Spinal cord (tissue), 10 donors: ENCODE results near the gene SPTLC2. TPM values are rescaled to one million over a fixed set of nuclear protein-coding genes. Genes with fewer than 3 reads are reported as not detected.
"Not testable (repeated sequence)": the region's sequence is repeated elsewhere in the genome, so short reads cannot be mapped to it uniquely, and the experiment has no call there.

Experiments used
- DNase-seq, 6 donors: peaks; one replicate each; pipeline versions ENCODE4 v3.0.0 to v3.0.0-alpha.2; 2013 to 2015; ENCODE audit warnings: low spot score in 6 of 6, low read depth in 4 of 6
- H3K27ac ChIP-seq: one replicate; pipeline ENCODE4 v1.5.1; 2013; ENCODE audit warnings: low read depth, low read length, control low read depth
- H3K27me3 ChIP-seq: one replicate; pipeline ENCODE4 v1.6.1; 2013; ENCODE audit warnings: low read length; ENCODE audit not compliant: control insufficient read depth, insufficient read depth
- H3K36me3 ChIP-seq: one replicate; pipeline ENCODE4 v1.6.1; 2013; ENCODE audit warnings: low read length; ENCODE audit not compliant: control insufficient read depth, insufficient read depth
- H3K4me1 ChIP-seq: one replicate; pipeline ENCODE4 v1.6.1; 2013; ENCODE audit warnings: low read length; ENCODE audit not compliant: control insufficient read depth, insufficient read depth
- H3K4me3 ChIP-seq: one replicate; pipeline ENCODE4 v1.5.1; 2013; ENCODE audit warnings: low read depth, low read length, control low read depth
- H3K9me3 ChIP-seq: one replicate; pipeline ENCODE4 v1.6.1; 2013; ENCODE audit warnings: low read length; ENCODE audit not compliant: control insufficient read depth, insufficient read depth
- WGBS: methylation state at CpG from one replicate; pipeline ENCODE4 v1.1.5; 2013; ENCODE audit warnings: missing lambda C conversion rate; ENCODE audit not compliant: insufficient coverage; 5-methylcytosine and 5-hydroxymethylcytosine counted together
- polyA plus RNA-seq, 2 donors: library from polyadenylated mRNA; unstranded; fragments of 120-200 nt; gene quantifications; one replicate each; pipeline ENCODE4 v1.2.1, GENCODE V29; 2013; ENCODE audit not compliant: insufficient read length in 2 of 2
- total RNA-seq, 2 donors: library from RNA; depleted of rRNA in 1 of 2; stranded (reverse); fragments of 120-200 nt in 1 of 2; fragments of >200 nt in 1 of 2; gene quantifications; one replicate each; pipeline versions ENCODE4 v1.2.3 to v1.2.4, GENCODE V29; 2013 to 2014
- donor health status: healthy.

The SPTLC2 gene
- total and polyA plus RNA-seq, 4 donors = 24.4 to 68.1 (median 39.6) TPM

- DNase-seq = no peak
- H3K27ac ChIP-seq = no peak overlapping the region
- no peaks in the 10 kb centered on the region for H3K4me1 ChIP-seq
- no peaks in the 10 kb centered on the region for H3K36me3 ChIP-seq
- H3K9me3 ChIP-seq = no peaks in the 10 kb centered on the region
- H3K27me3 ChIP-seq = no peaks in the 10 kb centered on the region
- 83% methylated on average over 2 of the region's 2 CpGs for WGBS
- no peak overlapping the region for H3K4me3 ChIP-seq
Observed at GRCh38 chr14:77647853-77648252, 31.4 kb upstream of the SPTLC2 start.

GRCh38 chr14:77646907-77647306 lies 30.5 kb upstream of the SPTLC2 start:
- no peaks in the 10 kb centered on the region for H3K9me3 ChIP-seq
- no peaks in the 10 kb centered on the region for H3K36me3 ChIP-seq
- 87% methylated on average over 3 of the region's 4 CpGs for WGBS
- peaks cover 3% of the 10 kb centered on the region for H3K4me1 ChIP-seq
- no peak overlapping the region for H3K27ac ChIP-seq
- H3K4me3 ChIP-seq = no peak overlapping the region
- peaks cover under 1% of the 10 kb centered on the region for H3K27me3 ChIP-seq
- no peak for DNase-seq

DNA sequence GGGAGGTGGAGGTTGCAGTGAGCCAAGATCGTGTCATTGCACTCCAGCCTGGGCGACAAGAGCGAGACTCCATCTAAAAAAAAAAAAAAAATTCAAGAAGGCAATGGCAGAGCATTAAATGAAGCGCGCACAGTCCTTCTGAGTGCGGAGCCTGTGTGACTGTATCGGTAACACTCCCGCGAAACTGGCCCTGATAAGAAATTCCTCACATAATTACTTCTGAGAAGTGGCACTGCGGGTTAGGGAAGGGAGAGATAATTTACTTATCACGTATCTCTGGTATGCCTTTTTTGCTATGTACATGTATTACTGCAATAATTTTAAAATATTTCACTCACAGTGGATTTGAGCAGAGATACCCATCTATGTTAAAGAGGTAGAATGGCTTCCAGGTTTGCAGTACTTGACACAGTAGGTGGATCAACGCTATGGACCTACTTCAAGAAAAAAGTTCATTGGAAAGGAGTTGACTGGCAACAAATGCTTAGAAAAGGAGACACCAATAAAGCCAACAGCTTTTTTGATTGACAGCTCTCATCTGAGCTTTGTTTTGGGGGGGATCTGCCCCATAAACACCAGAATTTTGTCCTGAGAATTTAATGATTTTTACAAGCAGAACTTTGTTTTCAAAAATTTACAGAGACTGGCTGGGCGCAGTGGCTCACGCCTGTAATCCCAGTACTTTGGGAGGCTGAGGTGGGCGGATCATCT lies 29.2 kb upstream of the SPTLC2 start:
- Histone ChIP-seq H3K9me3 (no peaks in the 10 kb centered on the region), H3K4me1 (peaks cover 13% of the 10 kb centered on the region), H3K4me3 (no peak overlapping the region), H3K27me3 (peaks cover 3% of the 10 kb centered on the region), H3K36me3 (no peaks in the 10 kb centered on the region), H3K27ac (no peak overlapping the region)
- DNase-seq = no peak
- WGBS = 94% methylated on average over 9 of the region's 15 CpGs

DNA sequence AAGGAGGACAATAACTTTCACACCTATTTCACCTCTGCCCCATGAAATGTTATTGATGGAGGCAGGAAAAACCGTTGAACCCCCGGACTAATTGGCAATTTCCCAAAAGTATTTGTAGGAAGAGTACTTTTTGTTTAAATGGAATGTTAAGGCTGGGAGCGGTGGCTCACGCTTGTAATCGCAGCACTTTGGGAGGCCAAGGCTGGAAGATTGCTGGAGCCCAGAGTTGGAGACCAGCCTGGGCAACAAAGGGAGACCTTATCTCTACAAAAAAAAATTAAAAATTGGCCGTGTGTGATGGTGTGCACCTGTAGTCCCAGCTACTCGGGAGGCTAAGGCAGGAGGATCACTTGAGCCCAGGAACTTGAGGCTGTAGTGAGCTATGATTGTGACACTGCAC lies 26.0 kb upstream of the SPTLC2 start:
- Histone ChIP-seq H3K27ac (no peak overlapping the region), H3K4me3 (no peak overlapping the region), H3K36me3 (no peaks in the 10 kb centered on the region), H3K4me1 (peaks cover 13% of the 10 kb centered on the region), H3K9me3 (peaks cover 1% of the 10 kb centered on the region), H3K27me3 (peaks cover 3% of the 10 kb centered on the region)
- DNase-seq = no peak
- 76% methylated on average over 3 of the region's 7 CpGs for WGBS

GRCh38 chr14:77641534-77642341 lies 25.3 kb upstream of the SPTLC2 start:
- DNase-seq = peak in 3 of 6 donors; percentile 45 to 91 (median 85)
- 18% methylated on average over 41 of the region's 47 CpGs for WGBS
- Histone ChIP-seq H3K4me1 (peaks cover 13% of the 10 kb centered on the region), H3K27ac (peak overlapping the region; percentile 70), H3K36me3 (no peaks in the 10 kb centered on the region), H3K4me3 (peak overlapping the region; percentile 54), H3K9me3 (peaks cover 1% of the 10 kb centered on the region), H3K27me3 (peaks cover 3% of the 10 kb centered on the region)

DNA sequence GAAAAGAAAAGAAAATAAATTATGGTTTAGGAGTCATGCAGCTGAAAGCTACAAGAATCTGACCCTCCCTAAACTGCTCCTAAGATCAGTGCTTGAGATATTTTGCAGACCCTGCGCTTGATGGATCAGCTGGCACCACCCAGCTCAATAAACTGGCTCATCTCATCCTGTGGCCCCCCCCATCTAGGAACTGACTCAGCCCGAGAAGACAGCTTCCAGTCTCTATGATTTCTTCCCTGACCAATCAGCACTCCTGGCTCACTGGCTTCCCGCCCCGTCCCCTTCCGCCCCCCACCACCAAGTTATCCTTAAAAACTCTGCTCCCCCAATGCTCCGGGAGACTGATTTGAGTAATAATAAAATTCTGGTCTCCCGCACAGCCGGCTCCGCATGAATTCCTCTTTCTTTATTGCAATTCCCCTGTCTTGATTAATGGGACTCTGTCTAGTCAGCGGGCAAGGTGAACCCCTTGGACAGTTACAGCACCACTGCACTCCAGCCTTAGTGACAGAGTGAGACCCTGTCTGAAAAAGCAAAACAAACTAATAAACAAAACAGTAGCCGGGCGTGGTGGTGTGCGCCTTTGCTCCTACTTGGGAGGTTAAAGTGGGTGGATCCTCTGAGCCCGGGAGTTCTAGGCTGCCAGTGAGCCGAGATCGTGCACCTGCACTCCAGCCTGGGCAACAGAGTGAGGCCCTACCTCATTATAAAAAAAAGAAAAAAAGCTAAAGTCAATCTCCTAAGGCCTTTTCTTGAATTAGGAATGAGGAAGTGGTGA lies 24.5 kb upstream of the SPTLC2 start:
- peaks cover 1% of the 10 kb centered on the region for H3K9me3 ChIP-seq
- H3K4me3 ChIP-seq = no peak overlapping the region
- 52% methylated on average over 5 of the region's 16 CpGs for WGBS
- peaks cover 3% of the 10 kb centered on the region for H3K27me3 ChIP-seq
- peaks cover 13% of the 10 kb centered on the region for H3K4me1 ChIP-seq
- H3K27ac ChIP-seq = peak overlapping the region; percentile 70
- DNase-seq = peak in 1 of 6 donors; percentile 30
- H3K36me3 ChIP-seq = no peaks in the 10 kb centered on the region

GRCh38 chr14:77638771-77639171 lies 22.3 kb upstream of the SPTLC2 start:
- Histone ChIP-seq H3K4me1 (peaks cover 13% of the 10 kb centered on the region), H3K36me3 (no peaks in the 10 kb centered on the region), H3K27me3 (peaks cover 3% of the 10 kb centered on the region), H3K9me3 (peaks cover 1% of the 10 kb centered on the region), H3K4me3 (no peak overlapping the region), H3K27ac (no peak overlapping the region)
- WGBS = 86% methylated on average over 1 of the region's 2 CpGs
- DNase-seq = no peak

GRCh38 chr14:77635869-77636268 lies 19.4 kb upstream of the SPTLC2 start:
- not testable (repeated sequence) for H3K27me3 ChIP-seq, H3K4me1 ChIP-seq, H3K27ac ChIP-seq, H3K4me3 ChIP-seq, DNase-seq, H3K9me3 ChIP-seq, H3K36me3 ChIP-seq
- no CpG with 5 or more reads among the region's 4 CpGs for WGBS

- not testable (repeated sequence) for H3K27ac ChIP-seq, H3K36me3 ChIP-seq, H3K27me3 ChIP-seq, H3K4me3 ChIP-seq, DNase-seq, H3K9me3 ChIP-seq, H3K4me1 ChIP-seq
- 100% methylated on average over 1 of the region's 8 CpGs for WGBS
Observed at GRCh38 chr14:77635466-77635865, 19.0 kb upstream of the SPTLC2 start.
